Measurements from ENCODE around the gene SNX12.

DNA sequence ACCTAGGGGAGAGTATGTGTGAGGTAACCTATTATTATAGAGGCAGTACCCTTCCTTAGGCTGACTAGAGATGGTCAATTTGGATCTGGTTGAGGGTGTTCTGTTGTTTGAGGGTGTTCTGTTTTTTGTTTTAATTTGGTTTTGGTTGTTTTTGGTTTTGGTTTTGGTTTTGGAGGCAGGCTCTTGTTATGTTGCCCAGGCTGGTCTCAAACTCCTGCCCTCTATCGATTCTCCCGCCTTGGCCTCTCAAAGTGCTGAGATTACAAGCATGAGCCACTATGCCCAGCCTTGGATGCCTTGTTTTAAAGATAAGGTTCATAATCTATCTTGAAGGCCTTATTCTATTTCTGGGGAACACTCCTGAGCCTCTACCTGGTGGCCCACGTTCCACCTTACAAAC, 37.5 kb upstream of the SNX12 start:
- TF ChIP-seq, protein P1, sequence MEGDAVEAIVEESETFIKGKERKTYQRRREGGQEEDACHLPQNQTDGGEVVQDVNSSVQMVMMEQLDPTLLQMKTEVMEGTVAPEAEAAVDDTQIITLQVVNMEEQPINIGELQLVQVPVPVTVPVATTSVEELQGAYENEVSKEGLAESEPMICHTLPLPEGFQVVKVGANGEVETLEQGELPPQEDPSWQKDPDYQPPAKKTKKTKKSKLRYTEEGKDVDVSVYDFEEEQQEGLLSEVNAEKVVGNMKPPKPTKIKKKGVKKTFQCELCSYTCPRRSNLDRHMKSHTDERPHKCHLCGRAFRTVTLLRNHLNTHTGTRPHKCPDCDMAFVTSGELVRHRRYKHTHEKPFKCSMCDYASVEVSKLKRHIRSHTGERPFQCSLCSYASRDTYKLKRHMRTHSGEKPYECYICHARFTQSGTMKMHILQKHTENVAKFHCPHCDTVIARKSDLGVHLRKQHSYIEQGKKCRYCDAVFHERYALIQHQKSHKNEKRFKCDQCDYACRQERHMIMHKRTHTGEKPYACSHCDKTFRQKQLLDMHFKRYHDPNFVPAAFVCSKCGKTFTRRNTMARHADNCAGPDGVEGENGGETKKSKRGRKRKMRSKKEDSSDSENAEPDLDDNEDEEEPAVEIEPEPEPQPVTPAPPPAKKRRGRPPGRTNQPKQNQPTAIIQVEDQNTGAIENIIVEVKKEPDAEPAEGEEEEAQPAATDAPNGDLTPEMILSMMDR (tag by site-specific recombination; IDR thresholded peaks at IDR 0.05) = no peak
- TF ChIP-seq SETDB1 (IDR thresholded peaks at IDR 0.05; ENCODE audit: insufficient read length, low read length) = no peak
- TF ChIP-seq, protein P2, sequence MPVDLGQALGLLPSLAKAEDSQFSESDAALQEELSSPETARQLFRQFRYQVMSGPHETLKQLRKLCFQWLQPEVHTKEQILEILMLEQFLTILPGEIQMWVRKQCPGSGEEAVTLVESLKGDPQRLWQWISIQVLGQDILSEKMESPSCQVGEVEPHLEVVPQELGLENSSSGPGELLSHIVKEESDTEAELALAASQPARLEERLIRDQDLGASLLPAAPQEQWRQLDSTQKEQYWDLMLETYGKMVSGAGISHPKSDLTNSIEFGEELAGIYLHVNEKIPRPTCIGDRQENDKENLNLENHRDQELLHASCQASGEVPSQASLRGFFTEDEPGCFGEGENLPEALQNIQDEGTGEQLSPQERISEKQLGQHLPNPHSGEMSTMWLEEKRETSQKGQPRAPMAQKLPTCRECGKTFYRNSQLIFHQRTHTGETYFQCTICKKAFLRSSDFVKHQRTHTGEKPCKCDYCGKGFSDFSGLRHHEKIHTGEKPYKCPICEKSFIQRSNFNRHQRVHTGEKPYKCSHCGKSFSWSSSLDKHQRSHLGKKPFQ (tag by site-specific recombination; IDR thresholded peaks at IDR 0.05) = no peak
- TF ChIP-seq, protein P3, sequence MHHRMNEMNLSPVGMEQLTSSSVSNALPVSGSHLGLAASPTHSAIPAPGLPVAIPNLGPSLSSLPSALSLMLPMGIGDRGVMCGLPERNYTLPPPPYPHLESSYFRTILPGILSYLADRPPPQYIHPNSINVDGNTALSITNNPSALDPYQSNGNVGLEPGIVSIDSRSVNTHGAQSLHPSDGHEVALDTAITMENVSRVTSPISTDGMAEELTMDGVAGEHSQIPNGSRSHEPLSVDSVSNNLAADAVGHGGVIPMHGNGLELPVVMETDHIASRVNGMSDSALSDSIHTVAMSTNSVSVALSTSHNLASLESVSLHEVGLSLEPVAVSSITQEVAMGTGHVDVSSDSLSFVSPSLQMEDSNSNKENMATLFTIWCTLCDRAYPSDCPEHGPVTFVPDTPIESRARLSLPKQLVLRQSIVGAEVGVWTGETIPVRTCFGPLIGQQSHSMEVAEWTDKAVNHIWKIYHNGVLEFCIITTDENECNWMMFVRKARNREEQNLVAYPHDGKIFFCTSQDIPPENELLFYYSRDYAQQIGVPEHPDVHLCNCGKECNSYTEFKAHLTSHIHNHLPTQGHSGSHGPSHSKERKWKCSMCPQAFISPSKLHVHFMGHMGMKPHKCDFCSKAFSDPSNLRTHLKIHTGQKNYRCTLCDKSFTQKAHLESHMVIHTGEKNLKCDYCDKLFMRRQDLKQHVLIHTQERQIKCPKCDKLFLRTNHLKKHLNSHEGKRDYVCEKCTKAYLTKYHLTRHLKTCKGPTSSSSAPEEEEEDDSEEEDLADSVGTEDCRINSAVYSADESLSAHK (tag by site-specific recombination; IDR thresholded peaks at IDR 0.05) = no peak

Data from HEK293 (cell line).